Liver (tissue), 3 donors: ENCODE data around the gene WDR48.

Experiments used
- ATF3 ChIP-seq: IDR thresholded peaks from 2 replicates; pipeline ENCODE4 v1.6.1; 2016; ENCODE audit warnings: antibody characterized with exemption
- EGR1 ChIP-seq, 2 donors: IDR thresholded peaks; 2 replicates each; pipeline ENCODE4 v1.6.1; 2016 to 2018; ENCODE audit warnings: antibody characterized with exemption in 2 of 2, low read depth in 2 of 2
- FOXA1 ChIP-seq: IDR thresholded peaks from 2 replicates; pipeline ENCODE4 v1.6.1; 2016; ENCODE audit warnings: antibody characterized with exemption
- GABPA ChIP-seq, 2 donors: IDR thresholded peaks in 1 of 2; conservative IDR thresholded peaks in 1 of 2; 2 replicates each; pipeline ENCODE4 v1.6.1; 2016; ENCODE audit warnings: antibody characterized with exemption in 2 of 2, mild to moderate bottlenecking in 1 of 2, moderate library complexity in 1 of 2
- HNF4G ChIP-seq: IDR thresholded peaks from 2 replicates; pipeline ENCODE4 v1.6.1; 2016; ENCODE audit warnings: antibody characterized with exemption
- JUND ChIP-seq, 2 donors: IDR thresholded peaks; 2 replicates each; pipeline ENCODE4 v1.6.1; 2016; ENCODE audit warnings: antibody characterized with exemption in 2 of 2
- RAD21 ChIP-seq, 2 donors: IDR thresholded peaks; 2 replicates each; pipeline ENCODE4 v1.6.1; 2016; ENCODE audit warnings: antibody characterized with exemption in 2 of 2, mild to moderate bottlenecking in 2 of 2
- REST ChIP-seq: IDR thresholded peaks from 2 replicates; pipeline ENCODE4 v1.6.1; 2016; ENCODE audit warnings: antibody characterized with exemption, mild to moderate bottlenecking
- SP1 ChIP-seq: IDR thresholded peaks from 2 replicates; pipeline ENCODE4 v1.6.1; 2018; ENCODE audit warnings: antibody characterized with exemption, mild to moderate bottlenecking
- TAF1 ChIP-seq: conservative IDR thresholded peaks from 2 replicates; pipeline ENCODE4 v1.6.1; 2016; ENCODE audit warnings: antibody characterized with exemption, mild to moderate bottlenecking
- YY1 ChIP-seq: IDR thresholded peaks from 2 replicates; pipeline ENCODE4 v1.6.1; 2016; ENCODE audit warnings: antibody characterized with exemption, mild to moderate bottlenecking
- ZBTB33 ChIP-seq: IDR thresholded peaks from 2 replicates; pipeline ENCODE4 v1.6.1; 2016; ENCODE audit warnings: antibody characterized with exemption
- TF ChIP-seq, protein P1 (sequence below): fragments of 150-350 bp; IDR thresholded peaks from 2 replicates; pipeline ENCODE4 v1.5.1; 2017; ENCODE audit warnings: improper control_type of control experiment, low read depth, low read length; ENCODE audit not compliant: missing input control
- TF ChIP-seq, protein P2 (sequence below): IDR thresholded peaks from 2 replicates; pipeline ENCODE4 v1.6.1; 2016; ENCODE audit warnings: antibody characterized with exemption
- donor health status: healthy.
- donor health status: healthy.

- TF ChIP-seq, protein P1, sequence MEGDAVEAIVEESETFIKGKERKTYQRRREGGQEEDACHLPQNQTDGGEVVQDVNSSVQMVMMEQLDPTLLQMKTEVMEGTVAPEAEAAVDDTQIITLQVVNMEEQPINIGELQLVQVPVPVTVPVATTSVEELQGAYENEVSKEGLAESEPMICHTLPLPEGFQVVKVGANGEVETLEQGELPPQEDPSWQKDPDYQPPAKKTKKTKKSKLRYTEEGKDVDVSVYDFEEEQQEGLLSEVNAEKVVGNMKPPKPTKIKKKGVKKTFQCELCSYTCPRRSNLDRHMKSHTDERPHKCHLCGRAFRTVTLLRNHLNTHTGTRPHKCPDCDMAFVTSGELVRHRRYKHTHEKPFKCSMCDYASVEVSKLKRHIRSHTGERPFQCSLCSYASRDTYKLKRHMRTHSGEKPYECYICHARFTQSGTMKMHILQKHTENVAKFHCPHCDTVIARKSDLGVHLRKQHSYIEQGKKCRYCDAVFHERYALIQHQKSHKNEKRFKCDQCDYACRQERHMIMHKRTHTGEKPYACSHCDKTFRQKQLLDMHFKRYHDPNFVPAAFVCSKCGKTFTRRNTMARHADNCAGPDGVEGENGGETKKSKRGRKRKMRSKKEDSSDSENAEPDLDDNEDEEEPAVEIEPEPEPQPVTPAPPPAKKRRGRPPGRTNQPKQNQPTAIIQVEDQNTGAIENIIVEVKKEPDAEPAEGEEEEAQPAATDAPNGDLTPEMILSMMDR = no peak
- no peak for TF ChIP-seq GABPA (IDR thresholded peaks at IDR 0.05 in 1 of 2, conservative IDR thresholded peaks at IDR 0.05 in 1 of 2)
- no peak for TF ChIP-seq RAD21 (IDR thresholded peaks at IDR 0.05)
- TF ChIP-seq EGR1 (IDR thresholded peaks at IDR 0.05; ENCODE audit: low read depth in 2 of 2) = no peak
- TF ChIP-seq HNF4G = no peak
- TF ChIP-seq, protein P2, sequence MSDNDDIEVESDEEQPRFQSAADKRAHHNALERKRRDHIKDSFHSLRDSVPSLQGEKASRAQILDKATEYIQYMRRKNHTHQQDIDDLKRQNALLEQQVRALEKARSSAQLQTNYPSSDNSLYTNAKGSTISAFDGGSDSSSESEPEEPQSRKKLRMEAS = no peak
- TF ChIP-seq REST = no peak
- no peak for TF ChIP-seq JUND (IDR thresholded peaks at IDR 0.05)
- no peak for TF ChIP-seq TAF1
- TF ChIP-seq SP1 = no peak
- no peak for TF ChIP-seq YY1
- TF ChIP-seq ZBTB33 = no peak
- no peak for TF ChIP-seq ATF3
- no peak for TF ChIP-seq FOXA1
These were observed 85.0 kb downstream of the WDR48 start for GRCh38 chr3:39136533-39137434.
